NCI-H2107 treated with DMSO at 0.1 percent for 48 hours (cell line): ENCODE measurements around the gene CLEC16A.
"Not testable (repeated sequence)": the region's sequence is repeated elsewhere in the genome, so short reads cannot be mapped to it uniquely, and the experiment has no call there.

Experiments used
- DNase-seq: peaks from one replicate; lab custom pipeline; 2025; ENCODE audit not compliant: unreplicated experiment; lab: John Stamatoyannopoulos, UW

CLEC16A gene

DNA sequence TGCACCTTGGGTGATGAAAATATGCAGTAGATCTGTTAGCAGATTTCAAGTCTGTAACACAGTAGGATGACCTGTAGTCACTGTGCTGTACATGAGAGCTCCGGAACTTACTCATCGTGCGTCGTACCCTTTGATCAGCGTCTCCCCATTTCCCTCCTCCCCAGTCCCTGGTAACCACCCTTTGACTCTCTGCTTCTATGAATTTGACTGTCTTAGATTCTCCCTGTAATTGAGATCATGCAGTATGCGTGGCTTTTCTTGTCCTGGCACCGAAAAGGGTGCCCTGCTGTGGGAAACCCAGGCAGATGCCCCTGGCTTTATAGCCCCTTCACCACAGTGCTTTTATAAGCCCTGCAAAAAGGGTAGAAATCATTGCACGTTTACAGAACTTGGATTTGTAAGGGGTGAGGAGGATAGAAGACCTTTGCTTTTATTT is 20.5 kb downstream of the CLEC16A start:
- peak; percentile 60 for DNase-seq

DNA sequence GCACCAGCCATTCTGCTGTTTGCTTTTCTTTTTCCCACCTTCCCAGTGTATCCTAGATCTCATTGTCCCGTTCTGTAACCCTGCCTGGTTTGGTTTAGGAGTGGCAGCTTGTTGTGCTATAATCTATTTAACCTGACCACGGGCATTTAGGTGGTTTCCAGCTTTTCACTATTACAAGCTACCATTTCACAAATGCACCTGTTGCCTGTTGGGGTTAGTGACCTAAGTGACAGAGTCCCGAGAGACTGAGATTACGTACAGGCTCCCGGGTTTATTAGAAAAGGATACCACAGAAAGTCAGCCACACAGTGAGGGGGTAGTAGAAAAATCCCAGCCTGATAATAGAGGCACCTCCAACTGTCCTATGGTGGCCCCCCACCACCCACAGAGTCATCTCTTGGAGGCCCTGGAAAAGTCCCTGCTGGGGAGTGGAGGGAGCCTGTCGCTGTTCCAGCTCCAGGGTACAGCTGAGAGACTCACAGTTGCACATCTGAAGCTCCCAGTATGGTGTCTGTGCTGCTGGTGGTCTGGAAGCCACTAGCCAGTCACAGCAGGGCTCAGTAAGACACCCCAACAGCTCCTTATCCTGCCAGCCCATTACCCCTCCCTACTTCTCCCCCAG is 21.2 kb downstream of the CLEC16A start:
- DNase-seq: peak; percentile 93

DNA sequence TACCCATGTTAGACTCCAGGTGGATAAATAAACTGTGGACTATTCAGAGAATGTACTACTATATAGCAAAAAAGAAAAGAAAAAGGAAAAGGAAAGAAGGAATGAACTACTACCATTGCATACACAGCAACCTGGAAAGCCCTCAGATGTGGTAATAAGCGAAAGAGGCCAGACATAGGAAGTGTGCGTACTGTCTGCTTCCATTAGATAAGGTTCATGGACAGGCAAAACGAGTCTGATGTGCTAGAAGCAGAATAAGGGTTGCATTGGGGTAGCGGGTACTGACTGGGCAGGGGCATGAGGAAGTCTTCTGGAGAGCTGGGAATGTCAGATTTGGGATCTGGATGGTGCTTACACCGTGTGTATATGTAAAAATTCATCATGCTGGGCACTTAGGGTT is 21.8 kb downstream of the CLEC16A start:
- no peak for DNase-seq

DNA sequence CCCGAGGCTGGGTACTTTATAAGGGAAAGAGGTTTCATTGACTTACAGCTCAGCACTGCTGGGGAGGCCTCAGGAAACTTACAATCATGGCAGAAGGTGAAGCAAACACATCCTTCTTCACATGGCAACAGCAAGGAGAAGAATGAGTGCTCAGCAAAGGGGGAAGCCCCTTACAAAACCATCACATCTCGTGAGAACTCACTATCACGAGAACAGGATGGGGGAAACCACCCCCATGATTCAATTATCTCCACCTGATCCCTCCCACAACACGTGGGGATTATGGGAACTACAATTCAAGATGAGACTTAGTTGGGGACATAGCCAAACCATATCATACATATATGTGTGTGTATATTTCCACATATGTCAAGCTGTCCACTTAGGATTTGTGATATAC is 22.2 kb downstream of the CLEC16A start:
- DNase-seq: not testable (repeated sequence)

DNA sequence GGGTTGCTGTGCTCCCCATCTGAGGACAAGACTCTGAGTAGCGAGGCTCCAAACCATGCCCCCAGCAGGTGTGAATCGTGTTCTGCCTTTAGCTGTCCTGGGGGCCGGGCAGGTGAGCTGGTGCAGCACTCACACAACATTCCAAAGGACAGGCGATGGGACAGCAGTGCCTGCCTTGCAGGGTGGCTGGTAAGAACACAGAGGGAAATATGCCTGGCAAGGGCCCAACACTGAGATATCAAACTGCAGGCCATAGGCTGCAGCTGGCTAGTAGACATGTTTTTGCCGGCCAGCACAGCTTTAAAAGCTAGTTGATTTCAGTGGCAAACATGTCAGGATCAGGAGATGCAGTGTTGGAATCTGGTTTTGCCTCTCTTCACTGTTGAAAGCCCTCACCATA is 23.6 kb downstream of the CLEC16A start:
- DNase-seq: no peak

DNA sequence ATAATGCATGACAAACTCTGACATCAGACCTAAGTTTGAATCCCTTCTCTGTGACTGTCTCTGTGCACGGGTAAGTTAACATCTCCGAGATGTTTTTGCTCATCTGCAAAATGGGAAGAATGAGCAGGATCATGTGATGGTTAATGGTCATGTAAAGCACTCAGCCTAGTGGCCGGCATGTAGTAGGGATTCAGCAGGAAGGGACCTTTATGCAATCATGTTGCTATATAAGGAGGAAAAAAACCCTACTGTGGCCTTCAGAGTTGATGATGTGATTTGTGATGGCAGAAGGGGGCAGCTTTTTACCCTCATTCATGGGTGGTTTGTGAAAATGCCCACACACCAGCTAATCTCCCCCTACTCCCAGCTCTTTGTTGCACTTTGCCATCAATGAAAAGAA is 24.1 kb downstream of the CLEC16A start:
- DNase-seq: no peak

DNA sequence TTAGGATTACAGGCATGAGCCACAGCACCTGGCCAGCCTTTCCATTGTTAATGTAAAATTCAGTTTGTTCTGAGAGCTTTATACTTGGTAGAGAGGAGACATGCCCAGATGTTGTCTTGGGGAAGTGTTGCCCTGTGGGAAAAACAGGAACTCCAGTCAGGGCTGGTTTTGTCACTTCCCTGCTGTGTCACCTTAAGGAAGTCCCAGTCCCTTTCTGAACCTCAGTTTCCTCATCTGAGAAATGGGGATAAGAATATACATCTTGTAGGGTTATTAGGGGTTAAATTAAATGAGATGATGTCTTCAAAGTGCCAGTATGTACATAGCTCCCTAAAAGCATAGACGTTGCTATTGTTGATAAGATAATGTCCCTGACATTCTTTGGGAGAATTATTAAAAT is 25.3 kb downstream of the CLEC16A start:
- DNase-seq: no peak

DNA sequence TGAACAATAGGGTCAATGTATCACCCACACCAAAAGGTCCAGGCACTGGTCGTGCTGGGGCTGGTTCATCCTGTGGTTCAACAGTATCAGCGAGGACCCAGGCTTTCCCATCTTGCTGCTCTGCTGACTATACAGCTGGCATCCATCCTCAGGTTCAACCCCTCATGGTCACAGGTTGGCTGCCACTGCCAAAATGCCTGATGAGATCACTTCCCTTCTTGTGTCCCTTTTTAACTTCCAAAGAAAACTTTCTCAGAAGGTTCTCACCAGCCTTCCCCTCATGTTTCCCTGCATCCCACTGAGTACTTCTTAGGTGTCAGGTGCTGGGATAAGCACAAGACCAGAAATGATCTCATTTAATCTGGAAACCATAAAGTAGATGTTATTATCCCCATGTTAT is 25.7 kb downstream of the CLEC16A start:
- no peak for DNase-seq

DNA sequence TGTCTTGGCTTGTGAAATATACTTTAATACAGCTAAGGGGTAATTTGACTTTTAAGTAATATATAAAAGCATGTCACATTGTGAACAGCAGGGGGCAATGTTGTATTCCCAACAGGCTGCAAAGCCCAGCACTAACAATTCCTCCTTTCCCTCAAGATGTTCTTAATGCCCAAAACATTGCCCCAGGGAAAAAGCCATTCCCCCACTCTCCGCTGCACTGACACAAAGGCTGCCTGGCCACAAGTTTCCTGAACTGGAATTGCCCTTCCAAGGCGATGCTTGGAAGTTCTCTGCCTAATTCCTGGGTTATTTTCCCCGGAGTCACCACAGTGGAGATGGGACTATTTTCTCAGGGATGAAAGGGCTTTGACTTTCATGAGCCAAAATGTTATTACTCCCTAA is 27.2 kb downstream of the CLEC16A start:
- DNase-seq: peak; percentile 83

DNA sequence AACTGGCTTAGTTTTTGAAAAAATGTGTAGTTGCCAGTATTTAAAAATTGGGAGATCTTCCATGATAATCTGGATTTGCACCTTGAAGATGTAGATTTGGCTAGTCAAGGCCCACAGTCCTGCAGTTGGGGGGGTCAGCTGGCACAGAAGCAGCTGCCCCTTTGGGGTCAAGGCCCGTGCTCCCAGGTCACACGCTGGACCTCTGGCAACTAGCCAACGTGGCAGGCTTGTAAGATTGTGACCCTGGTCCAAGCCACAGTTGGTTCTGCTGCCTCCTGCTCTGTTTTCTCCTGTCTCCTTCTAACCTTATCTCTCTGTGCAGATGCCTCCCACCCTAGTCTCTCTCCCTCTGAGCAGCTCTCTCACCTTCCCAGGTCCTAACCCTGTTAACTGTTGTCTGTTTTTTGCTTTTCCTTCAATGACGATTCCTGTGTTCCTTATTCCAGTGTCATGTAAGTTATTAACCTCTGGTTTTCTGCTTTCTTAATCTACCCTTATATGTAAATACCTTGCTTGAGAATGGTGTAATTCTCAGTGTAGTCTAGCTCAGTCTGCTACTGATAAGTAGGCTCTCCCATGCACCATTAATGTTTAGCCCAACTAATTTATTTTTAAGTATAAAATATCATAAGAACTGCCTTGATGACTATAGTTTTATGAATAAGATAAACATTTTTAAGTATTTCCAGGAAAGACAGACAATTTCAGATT is 27.9 kb downstream of the CLEC16A start:
- DNase-seq: no peak

DNA sequence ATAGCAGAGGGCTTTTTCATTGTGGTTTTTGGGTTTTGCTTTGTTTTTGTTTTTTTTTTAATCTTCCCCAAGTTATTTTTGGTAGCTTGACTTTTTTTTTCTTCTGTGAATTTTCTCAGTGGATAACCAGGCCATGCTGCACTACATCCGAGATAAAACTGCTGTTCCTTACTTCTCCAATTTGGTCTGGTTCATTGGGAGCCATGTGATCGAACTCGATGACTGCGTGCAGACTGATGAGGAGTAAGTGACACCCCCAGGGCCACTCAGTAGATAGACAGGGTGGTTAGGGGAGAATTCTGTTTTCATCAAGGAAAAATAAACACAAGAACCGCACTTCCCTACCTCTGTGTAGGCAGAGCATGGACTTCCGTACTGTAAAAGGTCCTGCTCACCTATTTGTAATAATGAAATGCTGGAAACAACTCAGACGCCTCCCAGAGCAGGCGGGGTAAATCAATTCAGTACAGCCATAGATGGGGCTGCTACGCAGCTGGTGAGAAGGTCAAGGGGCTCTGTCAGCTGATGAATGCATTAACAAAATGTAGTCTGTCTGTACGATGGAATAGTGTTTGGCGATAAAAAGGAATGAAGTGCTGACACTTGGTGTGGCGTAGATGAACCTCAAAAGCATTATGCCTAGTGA is 28.6 kb downstream of the CLEC16A start:
- no peak for DNase-seq

DNA sequence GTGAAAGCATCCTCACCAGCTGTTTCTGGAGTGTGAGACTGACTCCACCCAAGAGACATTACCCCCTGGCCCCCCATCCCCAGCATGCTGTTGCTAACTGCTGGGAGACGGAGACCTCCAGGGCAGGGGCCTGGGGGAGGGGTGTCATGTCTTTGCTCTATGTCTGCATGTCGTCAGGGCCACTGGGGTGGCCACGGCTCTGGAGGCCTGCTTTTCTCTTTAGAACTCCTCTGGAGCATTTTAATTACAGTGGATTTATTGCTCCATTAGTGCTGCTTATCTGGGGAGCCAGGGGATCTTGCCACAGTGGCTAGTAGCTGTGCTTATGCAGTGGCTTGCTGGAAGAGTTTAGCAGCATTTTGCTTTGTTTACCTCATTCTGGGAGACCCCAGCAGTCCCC is 32.3 kb downstream of the CLEC16A start:
- no peak for DNase-seq

DNA sequence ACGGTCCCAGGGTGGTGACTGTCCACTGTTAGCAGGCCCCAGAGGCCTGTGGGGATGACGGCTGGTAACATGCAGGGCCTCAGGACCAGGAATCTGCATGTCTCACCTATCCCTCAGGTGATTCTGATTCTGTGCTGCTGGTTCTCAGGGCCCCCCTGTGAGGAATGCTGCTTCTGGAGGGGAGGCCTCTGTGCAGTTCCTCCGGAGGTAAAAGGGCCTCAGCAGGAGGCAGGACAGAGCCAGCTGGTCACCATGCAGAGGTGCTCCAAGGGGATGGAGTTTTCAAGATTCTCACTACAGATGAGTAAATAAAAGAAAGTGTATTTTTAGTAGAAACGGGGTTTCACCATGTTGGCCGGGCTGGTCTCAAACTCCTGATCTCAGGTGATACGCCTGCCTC is 33.8 kb downstream of the CLEC16A start:
- no peak for DNase-seq

DNA sequence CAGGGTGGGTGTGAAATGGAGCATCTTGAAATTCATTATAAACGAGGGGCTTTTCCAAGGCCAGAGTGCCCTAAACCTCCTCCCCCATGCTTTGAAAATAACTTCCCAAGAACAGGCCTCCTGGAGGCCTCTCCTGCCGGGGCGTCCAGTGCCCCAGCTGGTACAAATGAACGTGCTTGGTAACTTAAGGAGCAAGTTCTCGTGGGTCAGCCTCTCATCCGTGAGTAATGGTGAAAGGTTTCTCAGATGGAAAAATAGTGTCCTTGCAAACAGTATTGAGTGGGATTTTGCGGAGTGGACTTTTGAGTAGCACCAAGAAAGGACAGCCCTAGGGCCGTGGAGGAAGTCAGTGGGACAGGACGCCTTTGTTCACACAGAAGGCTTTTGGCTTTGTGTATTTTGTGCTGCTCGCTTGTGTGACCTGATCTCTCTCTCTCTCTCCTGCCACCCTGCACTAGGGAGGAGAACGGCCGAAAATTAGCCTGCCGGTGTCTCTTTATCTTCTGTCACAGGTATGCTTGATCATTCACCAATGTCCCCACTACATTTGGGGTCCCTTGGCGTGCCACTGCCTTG is 34.6 kb downstream of the CLEC16A start:
- DNase-seq: no peak

DNA sequence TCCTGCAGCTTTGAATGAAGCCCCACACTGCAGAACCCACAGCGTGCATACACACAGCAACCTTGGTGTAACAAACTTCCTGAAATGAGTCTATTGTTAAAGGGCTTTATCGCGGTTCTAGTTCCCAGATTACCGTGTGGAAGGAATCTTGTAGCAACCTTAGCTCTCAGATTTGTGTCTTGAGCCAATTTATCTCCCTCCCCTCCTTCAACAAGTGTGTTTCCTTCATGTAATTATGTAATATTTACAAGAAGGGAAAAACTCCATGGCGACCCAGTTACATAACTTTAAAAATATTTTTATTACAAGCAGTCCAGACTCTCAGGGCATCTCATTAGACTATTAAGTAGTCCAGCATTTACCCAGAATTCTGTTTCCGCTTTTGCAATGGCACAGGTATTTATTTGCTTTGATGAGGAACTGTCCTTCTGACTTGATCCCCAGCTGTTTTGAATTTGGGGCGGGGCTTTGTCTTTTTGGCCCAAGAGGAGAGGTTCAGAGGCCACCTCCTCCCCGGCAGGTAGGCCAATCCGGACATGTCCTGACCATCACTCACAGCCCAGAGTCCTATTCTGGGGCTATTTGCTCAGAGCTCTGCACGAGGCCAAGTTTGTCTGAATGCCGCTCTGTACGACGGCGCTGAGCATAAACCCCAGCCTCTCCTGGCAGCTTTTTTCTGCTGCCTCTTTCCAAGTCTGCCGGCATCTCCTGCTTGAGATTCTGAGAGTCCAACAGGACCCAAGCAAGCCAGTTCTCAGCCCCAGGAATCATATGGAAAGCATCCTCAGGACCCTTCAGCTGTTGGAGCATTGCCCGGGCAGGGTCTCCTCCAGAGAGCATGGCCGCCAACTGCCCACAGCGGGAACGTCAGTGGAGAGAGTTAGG is 35.6 kb downstream of the CLEC16A start:
- DNase-seq: no peak

DNA sequence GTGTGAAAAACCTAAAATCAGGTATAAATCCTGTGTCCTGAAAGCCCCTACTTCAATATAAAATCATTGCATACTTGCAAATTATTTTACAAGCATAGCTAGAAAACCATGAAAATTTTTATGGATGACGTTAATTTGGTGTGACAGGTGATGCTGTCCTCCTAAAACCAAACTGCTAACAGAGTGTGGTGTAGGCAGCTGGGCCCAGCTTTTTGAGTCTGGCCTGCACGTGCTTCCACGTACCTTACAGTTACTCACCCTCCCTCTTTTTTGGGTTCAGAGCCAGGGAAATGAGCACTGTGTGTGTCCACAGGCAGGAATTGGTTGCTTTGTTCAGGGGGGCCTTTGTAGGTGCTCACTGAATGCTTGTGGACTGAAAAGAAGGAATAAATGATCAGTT is 36.4 kb downstream of the CLEC16A start:
- no peak for DNase-seq

DNA sequence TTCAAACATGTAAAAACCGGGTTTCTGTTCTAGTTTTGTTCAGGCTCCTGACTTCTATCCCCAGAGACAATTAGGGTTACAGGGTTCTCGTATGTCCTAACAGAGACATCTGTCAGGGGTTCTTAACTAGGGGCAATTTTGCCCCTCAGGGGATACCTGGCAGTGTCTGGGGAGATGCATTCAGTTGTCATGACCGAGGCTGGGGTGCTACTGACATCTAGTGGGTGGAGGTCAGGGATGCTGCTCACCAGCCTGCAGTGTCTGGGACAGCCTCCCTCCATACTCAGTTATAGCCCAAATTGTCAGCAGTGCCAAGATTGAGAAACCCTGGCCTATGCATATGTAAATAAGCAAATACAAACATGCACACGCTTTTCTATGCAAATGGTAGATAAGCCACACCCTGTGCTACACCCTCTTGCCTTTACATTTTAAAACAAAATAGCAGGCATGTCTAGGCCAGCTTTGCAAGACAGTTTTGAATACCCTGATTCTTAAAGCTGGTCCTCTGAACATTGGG is 37.4 kb downstream of the CLEC16A start:
- no peak for DNase-seq

DNA sequence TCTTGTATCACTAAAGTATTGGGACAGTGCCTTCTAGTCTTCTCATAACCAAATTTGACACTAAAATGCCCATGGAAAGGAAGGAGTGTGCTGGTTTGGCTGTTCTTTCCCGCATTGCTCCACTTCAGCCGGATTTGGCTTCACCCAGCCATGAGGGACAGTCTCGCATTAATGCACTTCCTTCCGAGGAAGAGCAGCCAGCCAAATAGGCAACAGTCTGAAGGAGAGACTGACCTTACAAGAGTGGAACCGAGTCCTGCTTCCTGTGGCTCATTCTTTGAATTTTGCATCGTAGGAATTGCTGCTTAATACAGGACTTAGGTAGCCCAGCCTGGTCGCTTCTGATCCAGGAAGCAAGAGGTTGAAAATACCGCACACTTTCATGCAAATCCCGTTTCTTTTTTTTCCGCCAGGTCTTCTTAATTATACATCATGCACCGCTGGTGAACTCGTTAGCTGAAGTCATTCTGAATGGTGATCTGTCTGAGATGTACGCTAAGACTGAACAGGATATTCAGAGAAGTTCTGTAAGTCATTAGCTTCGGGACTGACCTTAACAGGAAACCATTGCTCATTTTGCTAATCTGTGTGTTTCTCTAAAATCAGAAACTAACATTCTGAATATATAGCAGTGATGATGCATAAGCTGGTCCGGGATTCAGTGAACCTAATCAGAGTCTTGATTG is 38.2 kb downstream of the CLEC16A start:
- DNase-seq: no peak

DNA sequence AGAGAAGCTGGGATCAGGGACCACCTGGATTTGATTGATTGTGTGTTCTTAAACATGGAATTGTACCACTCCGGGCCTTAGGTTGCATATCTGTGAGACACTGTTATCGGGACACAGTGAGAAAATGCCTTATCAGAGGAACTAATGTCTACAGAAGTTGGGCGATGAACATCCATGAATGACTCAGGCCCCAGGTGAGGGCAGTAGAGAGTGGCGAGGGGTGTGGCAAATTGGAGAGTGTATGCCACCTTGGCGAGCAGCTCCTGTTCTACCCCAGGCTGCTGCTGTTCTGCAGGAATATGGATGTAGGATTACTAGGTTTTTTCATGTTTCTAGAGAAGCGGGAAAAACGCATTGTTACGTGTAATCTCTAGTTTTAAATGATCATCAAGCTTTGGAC is 38.8 kb downstream of the CLEC16A start:
- DNase-seq: peak; percentile 34

DNA sequence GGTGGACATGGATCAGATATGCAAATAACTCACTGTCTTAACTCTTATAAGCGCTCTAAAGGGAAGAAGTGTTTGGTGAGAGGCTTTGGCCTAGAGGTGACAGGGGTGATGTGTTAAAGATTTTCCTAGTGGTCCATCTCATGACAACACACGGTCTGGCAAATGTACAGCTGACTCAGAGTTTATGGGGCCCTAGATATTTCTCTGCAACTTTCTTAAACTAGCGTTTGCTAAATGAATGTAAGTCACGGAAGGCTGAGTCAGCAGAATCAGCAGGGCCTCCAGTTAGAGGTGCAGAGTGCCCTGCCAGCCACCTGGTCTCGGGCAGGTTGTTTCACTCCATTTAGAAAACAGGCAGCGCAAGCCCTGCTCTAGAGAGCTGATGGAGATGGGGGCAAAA is 40.1 kb downstream of the CLEC16A start:
- DNase-seq: no peak
